NB4 (cell line): Measurements from ENCODE around the gene PANK2.

ENCODE experiments used
- DNase-seq: peaks from one replicate; pipeline ENCODE4 v3.0.0; 2010; ENCODE audit warnings: low read depth
- H3K4me3 ChIP-seq: one replicate; pipeline ENCODE4 v1.5.1; 2011; ENCODE audit warnings: mild to moderate bottlenecking, low read depth, low read length, moderate library complexity
- CTCF ChIP-seq: IDR thresholded peaks from one replicate; pipeline ENCODE4 v1.5.1; 2012; ENCODE audit warnings: low read depth, low read length
- MAX ChIP-seq: IDR thresholded peaks from 2 replicates; pipeline ENCODE4 v1.6.1; 2011; ENCODE audit warnings: low read depth, low read length
- MYC ChIP-seq: IDR thresholded peaks from 2 replicates; pipeline ENCODE4 v1.6.1; 2011; ENCODE audit warnings: low read depth, low read length
- POLR2A ChIP-seq: IDR thresholded peaks from 2 replicates; pipeline ENCODE4 v1.6.1; 2011; ENCODE audit warnings: mild to moderate bottlenecking; ENCODE audit not compliant: insufficient read length; ENCODE audit errors: extremely low read depth

The PANK2 gene

DNA sequence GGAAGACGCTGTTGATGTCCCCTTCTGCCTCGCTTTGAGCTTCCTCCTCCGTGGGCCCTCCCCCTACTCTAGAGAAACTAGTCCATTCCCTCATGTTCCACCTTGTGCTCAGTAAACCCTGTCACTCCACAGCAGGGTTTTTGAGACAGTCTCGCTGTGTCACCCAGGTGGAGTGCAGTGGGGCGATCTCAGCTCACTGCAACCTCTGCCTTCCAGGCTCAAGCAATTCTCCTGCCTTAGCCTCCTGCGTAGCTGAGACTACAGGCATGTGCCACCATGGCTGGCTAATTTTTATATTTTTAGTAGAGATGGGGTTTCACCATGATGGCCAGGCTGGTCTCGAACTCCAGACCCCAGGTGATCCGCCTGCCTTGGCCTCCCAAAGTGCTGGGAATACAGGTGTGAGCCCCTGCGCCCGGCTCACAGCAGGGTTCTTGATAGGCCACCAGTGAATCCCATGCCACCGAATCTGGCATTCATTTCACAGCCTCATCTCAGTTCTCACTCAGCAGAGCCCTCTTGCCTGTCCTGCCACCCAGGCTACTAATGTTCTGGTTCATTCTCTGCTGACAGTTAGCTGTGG, 36.0 kb downstream of the PANK2 start:
- no peak for TF ChIP-seq POLR2A
- no peak for TF ChIP-seq MYC
- TF ChIP-seq MAX = no peak
- no peak for TF ChIP-seq CTCF
- DNase-seq = no peak
- H3K4me3 ChIP-seq = no peak overlapping the region

DNA sequence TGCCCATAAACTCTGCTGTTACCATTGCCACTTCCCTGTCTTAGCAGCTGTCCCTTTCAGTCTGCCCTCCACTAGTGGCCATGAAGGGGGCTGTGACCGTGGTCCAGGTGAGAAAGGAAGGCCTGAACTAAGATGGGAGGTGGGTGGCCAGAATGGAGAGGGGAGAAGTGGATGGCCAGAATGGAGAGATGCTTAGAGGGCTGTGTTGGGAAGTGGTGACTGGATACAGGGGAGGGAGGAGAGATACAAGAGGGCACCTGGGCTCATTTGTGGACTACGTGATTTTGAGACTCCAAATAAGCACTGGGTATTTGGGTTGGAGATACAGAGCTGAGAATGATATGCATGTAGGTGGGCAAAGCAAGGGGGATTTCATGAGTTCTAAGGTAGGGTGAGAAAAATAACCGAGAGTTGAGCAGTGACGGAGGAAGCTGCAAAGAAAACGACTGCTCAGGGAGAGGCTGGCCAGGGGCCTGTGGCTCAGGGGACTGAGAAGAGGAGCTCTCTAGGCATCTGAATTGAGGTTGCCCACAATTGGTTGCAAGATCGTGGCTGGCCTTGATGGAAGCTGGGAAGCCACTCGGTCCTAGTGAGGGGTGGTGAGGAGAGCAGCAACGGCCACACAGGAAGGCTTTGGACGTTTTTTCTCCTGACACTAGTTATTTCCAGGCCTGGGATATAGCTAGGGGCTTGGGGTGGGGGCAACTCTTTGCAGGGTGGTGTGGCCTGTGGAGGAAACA, 36.9 kb downstream of the PANK2 start:
- DNase-seq = peak; percentile 59
- no peak overlapping the region for H3K4me3 ChIP-seq
- no peak for TF ChIP-seq POLR2A
- no peak for TF ChIP-seq MAX
- no peak for TF ChIP-seq MYC
- no peak for TF ChIP-seq CTCF

GRCh38 chr20:3927486-3928291, 38.5 kb downstream of the PANK2 start:
- H3K4me3 ChIP-seq = no peak overlapping the region
- peak; percentile 85 for DNase-seq
- TF ChIP-seq MAX (no peak), CTCF (no peak), MYC (no peak; the same call in 1 of the 2 replicates), POLR2A (no peak)

GRCh38 chr20:3929713-3930060, 40.5 kb downstream of the PANK2 start:
- TF ChIP-seq MAX = no peak
- no peak for TF ChIP-seq CTCF
- TF ChIP-seq MYC = no peak
- TF ChIP-seq POLR2A = no peak
- no peak overlapping the region for H3K4me3 ChIP-seq
- DNase-seq = no peak

DNA sequence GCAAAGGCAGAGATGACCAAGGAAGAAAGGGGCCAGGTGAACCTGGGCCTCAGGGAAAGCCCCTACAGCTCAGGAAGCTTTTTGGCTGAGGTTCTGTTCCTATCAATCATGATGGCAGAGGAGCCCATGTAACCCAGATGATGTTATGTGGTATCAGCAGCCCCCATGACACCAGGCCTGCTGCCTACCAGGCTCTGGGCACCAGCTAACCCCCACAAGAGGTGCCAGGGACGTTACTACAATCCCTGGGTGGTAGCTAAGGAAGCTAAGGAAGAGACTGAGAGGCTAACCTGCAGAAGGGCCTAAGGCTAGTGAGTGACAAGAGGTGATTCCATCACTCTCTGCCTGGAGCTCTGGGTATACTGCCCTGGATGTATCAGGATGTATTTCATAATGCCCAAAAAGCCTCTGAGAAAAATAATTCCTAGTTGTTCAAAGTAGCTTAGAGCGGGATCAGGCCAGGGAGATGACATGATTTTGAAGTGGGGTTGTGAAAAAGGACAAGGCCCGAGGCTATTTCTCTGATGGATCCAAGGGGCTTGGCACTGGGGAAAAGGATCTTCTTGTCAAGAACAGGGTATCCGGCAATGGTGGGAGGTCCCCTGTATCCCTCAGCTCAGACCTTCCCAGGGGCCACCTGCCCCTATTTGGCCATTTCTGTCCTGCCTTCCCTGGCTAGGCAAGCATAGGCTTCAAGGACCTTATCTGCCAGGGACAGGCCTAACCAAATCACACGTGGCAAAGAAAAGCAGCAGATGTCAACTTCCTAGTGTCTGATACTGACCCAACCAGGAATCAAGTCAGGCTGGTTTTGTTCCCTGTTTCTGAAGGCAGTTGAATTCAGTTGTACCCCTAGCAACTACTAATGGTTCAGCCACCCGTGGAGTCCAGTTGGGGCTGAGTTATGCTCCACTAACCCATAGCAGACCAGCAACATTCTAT, 41.3 kb downstream of the PANK2 start:
- DNase-seq = no peak
- H3K4me3 ChIP-seq = no peak overlapping the region
- no peak for TF ChIP-seq MYC
- TF ChIP-seq MAX = no peak
- no peak for TF ChIP-seq CTCF
- TF ChIP-seq POLR2A = no peak
